Gastrocnemius medialis (tissue), 4 donors: ENCODE results near the gene TSC2.

Experiments used
- POLR2A ChIP-seq, 2 donors: fragments of 450-650 bp; IDR thresholded peaks; one replicate each; pipeline ENCODE4 v1.6.1; 2017; ENCODE audit warnings: antibody characterized with exemption in 2 of 2, mild to moderate bottlenecking in 2 of 2, moderate library complexity in 2 of 2
- TF ChIP-seq, protein P1 (sequence below), 5 experiments: fragments of 450-650 bp in 3 of 5; fragments of 200-600 bp in 2 of 5; sonication (generic) in 2 of 5; IDR thresholded peaks in 4 of 5; conservative IDR thresholded peaks in 1 of 5; 1 replicate in 4 of 5; 2 replicates in 1 of 5; pipeline ENCODE4 v1.5.1; 2016 to 2019; ENCODE audit warnings: antibody characterized with exemption in 5 of 5, mild to moderate bottlenecking in 3 of 5, moderate library complexity in 3 of 5

DNA sequence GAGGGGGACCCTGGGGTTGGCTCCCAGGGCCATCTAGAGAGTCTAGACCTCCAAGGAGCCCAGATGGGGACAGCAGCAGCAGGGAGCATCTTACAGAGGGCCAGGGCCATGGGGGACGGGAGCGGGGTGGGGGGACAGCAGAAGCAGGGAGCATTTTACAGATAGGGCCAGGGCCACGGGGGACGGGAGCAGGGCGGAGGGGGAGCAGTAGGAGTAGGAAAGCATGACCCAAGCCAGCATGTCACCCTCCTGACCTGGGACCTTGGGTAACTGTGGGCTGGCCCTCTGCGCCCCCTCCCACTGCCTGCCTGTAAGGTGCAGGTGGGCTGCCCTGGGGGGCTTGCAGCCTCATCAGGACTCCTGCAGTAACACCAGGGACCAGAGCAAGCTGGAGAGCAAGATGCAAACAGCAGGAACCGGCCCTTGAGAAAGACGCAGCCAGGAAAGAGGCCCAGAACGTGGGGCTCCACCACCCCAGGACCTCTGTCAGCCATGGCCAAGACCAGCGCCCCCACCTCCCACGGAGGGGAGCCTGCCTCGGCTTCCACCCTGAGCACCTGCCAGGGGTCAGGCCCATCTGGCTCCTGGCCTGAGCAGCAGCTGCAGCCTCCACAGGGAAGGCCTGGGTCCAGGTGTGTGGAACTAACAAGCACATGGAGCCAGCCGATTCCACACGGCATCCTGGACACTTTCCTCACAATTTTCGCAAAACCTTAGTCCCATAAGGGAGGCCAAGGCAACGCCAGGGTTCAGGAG, 40.5 kb upstream of the TSC2 start:
- TF ChIP-seq, protein P1, sequence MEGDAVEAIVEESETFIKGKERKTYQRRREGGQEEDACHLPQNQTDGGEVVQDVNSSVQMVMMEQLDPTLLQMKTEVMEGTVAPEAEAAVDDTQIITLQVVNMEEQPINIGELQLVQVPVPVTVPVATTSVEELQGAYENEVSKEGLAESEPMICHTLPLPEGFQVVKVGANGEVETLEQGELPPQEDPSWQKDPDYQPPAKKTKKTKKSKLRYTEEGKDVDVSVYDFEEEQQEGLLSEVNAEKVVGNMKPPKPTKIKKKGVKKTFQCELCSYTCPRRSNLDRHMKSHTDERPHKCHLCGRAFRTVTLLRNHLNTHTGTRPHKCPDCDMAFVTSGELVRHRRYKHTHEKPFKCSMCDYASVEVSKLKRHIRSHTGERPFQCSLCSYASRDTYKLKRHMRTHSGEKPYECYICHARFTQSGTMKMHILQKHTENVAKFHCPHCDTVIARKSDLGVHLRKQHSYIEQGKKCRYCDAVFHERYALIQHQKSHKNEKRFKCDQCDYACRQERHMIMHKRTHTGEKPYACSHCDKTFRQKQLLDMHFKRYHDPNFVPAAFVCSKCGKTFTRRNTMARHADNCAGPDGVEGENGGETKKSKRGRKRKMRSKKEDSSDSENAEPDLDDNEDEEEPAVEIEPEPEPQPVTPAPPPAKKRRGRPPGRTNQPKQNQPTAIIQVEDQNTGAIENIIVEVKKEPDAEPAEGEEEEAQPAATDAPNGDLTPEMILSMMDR (IDR thresholded peaks at IDR 0.05 in 4 of 5, conservative IDR thresholded peaks at IDR 0.05 in 1 of 5) = no peak
- no peak for TF ChIP-seq POLR2A (IDR thresholded peaks at IDR 0.05)
